HepG2 (cell line): ENCODE results near the gene SAMD14. TPM values are rescaled to one million over a fixed set of nuclear protein-coding genes. Genes with fewer than 3 reads are reported as not detected.

Source experiments
- ARNT ChIP-seq: fragments of 450-650 bp; IDR thresholded peaks from 2 replicates; pipeline ENCODE4 v1.6.1; 2017
- ARNTL ChIP-seq: sonication (generic); formaldehyde crosslinking; IDR thresholded peaks from 2 replicates; pipeline ENCODE4 v1.4.0; 2020; ENCODE audit warnings: mild to moderate bottlenecking, missing genetic modification reagents
- ATRX ChIP-seq: sonication (generic); formaldehyde crosslinking; IDR thresholded peaks from 2 replicates; pipeline ENCODE4 v1.4.0; 2020; ENCODE audit warnings: missing genetic modification reagents, borderline replicate concordance
- FOXO4 ChIP-seq: sonication (generic); formaldehyde crosslinking; conservative IDR thresholded peaks from 2 replicates; pipeline ENCODE4 v1.8.1; 2023; ENCODE audit warnings: missing genetic modification reagents
- GATA4 ChIP-seq: sonication (generic); IDR thresholded peaks from 2 replicates; pipeline ENCODE4 v1.6.1; 2016; ENCODE audit warnings: antibody characterized with exemption, low read depth, borderline replicate concordance
- HOXA7 ChIP-seq: sonication (generic); formaldehyde crosslinking; IDR thresholded peaks from 2 replicates; pipeline ENCODE4 v1.8.1; 2022; ENCODE audit warnings: mild to moderate bottlenecking, missing genetic modification reagents, moderate library complexity
- MEF2D ChIP-seq: sonication (generic); formaldehyde crosslinking; IDR thresholded peaks from 2 replicates; pipeline ENCODE4 v1.5.1; 2020; ENCODE audit warnings: mild to moderate bottlenecking, missing genetic modification reagents
- MEIS1 ChIP-seq: sonication (generic); formaldehyde crosslinking; IDR thresholded peaks from 2 replicates; pipeline ENCODE4 v1.9.0; 2021; ENCODE audit warnings: mild to moderate bottlenecking, missing genetic modification reagents, moderate library complexity, borderline replicate concordance
- MYPOP ChIP-seq: sonication (generic); formaldehyde crosslinking; IDR thresholded peaks from 2 replicates; pipeline ENCODE4 v1.8.1; 2023; ENCODE audit warnings: mild to moderate bottlenecking, moderate library complexity, missing genetic modification reagents
- NR2F2 ChIP-seq: IDR thresholded peaks from 2 replicates; pipeline ENCODE4 v1.6.1; 2012; ENCODE audit warnings: low read depth, inconsistent platforms, borderline replicate concordance
- RAD21 ChIP-seq: fragments of 450-650 bp; formaldehyde crosslinking; IDR thresholded peaks from 2 replicates; pipeline ENCODE4 v1.5.0; 2020; ENCODE audit warnings: mild to moderate bottlenecking
- ZBTB39 ChIP-seq: sonication (generic); formaldehyde crosslinking; IDR thresholded peaks from 2 replicates; pipeline ENCODE4 v1.5.0; 2020; ENCODE audit warnings: missing genetic modification reagents
- ZNF317 ChIP-seq: sonication (generic); formaldehyde crosslinking; IDR thresholded peaks from 2 replicates; pipeline ENCODE4 v1.5.0; 2020; ENCODE audit warnings: mild to moderate bottlenecking, missing genetic modification reagents
- ZNF546 ChIP-seq: sonication (generic); formaldehyde crosslinking; conservative IDR thresholded peaks from 2 replicates; pipeline ENCODE4 v1.8.1; 2023; ENCODE audit warnings: mild to moderate bottlenecking, missing genetic modification reagents
- ZNF564 ChIP-seq: sonication (generic); formaldehyde crosslinking; IDR thresholded peaks from 2 replicates; pipeline ENCODE4 v1.8.1; 2023; ENCODE audit warnings: mild to moderate bottlenecking, missing genetic modification reagents
- ZSCAN21 ChIP-seq: sonication (generic); formaldehyde crosslinking; IDR thresholded peaks from 2 replicates; pipeline ENCODE4 v1.8.0; 2022; ENCODE audit warnings: mild to moderate bottlenecking, missing genetic modification reagents, moderate library complexity, borderline replicate concordance
- ZSCAN29 ChIP-seq: sonication (generic); formaldehyde crosslinking; conservative IDR thresholded peaks from 2 replicates; pipeline ENCODE4 v1.4.0; 2020; ENCODE audit warnings: mild to moderate bottlenecking, missing genetic modification reagents
- polyA plus RNA-seq, 8 experiments: library from polyadenylated mRNA; depleted of rRNA in 3 of 8; stranded (reverse) in 7 of 8; unstranded in 1 of 8; fragments of >200 nt; fragmentation: Illumina TruSeq in 4 of 8; extraction: Trizol in 4 of 8; gene quantifications; 2 replicates each; pipeline versions ENCODE4 v1.2.1 to v1.2.3, GENCODE V29; 2011 to 2016; ENCODE audit warnings: low read depth in 4 of 8, missing spikeins in 1 of 8, mixed read lengths in 1 of 8; ENCODE audit not compliant: insufficient read depth in 1 of 8
- total RNA-seq, 5 experiments: library from RNA; depleted of rRNA; stranded (reverse); fragments of >200 nt; fragmentation: Illumina TruSeq; extraction: Trizol; gene quantifications; 2 replicates each; pipeline ENCODE4 v1.2.3, GENCODE V29; 2016; ENCODE audit warnings: low read depth in 1 of 5
- TF ChIP-seq, protein P1 (sequence below): sonication (generic); formaldehyde crosslinking; IDR thresholded peaks from 2 replicates; pipeline ENCODE4 v1.9.0; 2021; ENCODE audit warnings: missing genetic modification reagents, borderline replicate concordance
- TF ChIP-seq, protein P2 (sequence below): sonication (generic); formaldehyde crosslinking; IDR thresholded peaks from 2 replicates; pipeline ENCODE4 v1.4.0; 2020; ENCODE audit warnings: mild to moderate bottlenecking, low read depth, missing genetic modification reagents
- TF ChIP-seq, protein P3 (sequence below): sonication (generic); formaldehyde crosslinking; IDR thresholded peaks from 2 replicates; pipeline ENCODE4 v1.5.0; 2020; ENCODE audit warnings: missing genetic modification reagents

Gene SAMD14
- total and polyA plus RNA-seq, 2 of the 13 experiments (the other 11 are each of a cell fraction or from before 2014, with no cell fraction given) = 0.07 to 0.22 TPM

- TF ChIP-seq ZNF317 (CRISPR knock-in tag) (0 out of 2 replicates have a peak, but pooled peaks have one; percentile 7), ZBTB39 (CRISPR knock-in tag) (peak; percentile 73; the same call in 1 of the 2 replicates), ZNF546 (CRISPR knock-in tag) (no peak), RAD21 (peak; percentile 97), MYPOP (peak; percentile 96; the same call in 1 of the 2 replicates), ZNF564 (CRISPR knock-in tag) (no peak), ZSCAN29 (CRISPR knock-in tag) (0 out of 2 replicates have a peak, but pooled peaks have one; percentile 64), FOXO4 (0 out of 2 replicates have a peak, but pooled peaks have one; percentile 78), ARNTL (CRISPR knock-in tag) (peak; percentile 58; the same call in 1 of the 2 replicates), ZSCAN21 (no peak), ARNT (no peak), HOXA7 (CRISPR knock-in tag) (no peak), ATRX (no peak), MEF2D (CRISPR knock-in tag) (no peak), GATA4 (no peak), MEIS1 (peak; percentile 51; the same call in 1 of the 2 replicates), NR2F2 (no peak)
- TF ChIP-seq, protein P1, sequence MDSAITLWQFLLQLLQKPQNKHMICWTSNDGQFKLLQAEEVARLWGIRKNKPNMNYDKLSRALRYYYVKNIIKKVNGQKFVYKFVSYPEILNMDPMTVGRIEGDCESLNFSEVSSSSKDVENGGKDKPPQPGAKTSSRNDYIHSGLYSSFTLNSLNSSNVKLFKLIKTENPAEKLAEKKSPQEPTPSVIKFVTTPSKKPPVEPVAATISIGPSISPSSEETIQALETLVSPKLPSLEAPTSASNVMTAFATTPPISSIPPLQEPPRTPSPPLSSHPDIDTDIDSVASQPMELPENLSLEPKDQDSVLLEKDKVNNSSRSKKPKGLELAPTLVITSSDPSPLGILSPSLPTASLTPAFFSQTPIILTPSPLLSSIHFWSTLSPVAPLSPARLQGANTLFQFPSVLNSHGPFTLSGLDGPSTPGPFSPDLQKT = no peak
- TF ChIP-seq, protein P2, sequence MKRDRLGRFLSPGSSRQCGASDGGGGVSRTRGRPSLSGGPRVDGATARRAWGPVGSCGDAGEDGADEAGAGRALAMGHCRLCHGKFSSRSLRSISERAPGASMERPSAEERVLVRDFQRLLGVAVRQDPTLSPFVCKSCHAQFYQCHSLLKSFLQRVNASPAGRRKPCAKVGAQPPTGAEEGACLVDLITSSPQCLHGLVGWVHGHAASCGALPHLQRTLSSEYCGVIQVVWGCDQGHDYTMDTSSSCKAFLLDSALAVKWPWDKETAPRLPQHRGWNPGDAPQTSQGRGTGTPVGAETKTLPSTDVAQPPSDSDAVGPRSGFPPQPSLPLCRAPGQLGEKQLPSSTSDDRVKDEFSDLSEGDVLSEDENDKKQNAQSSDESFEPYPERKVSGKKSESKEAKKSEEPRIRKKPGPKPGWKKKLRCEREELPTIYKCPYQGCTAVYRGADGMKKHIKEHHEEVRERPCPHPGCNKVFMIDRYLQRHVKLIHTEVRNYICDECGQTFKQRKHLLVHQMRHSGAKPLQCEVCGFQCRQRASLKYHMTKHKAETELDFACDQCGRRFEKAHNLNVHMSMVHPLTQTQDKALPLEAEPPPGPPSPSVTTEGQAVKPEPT (CRISPR knock-in tag) = peak; percentile 48; the same call in 1 of the 2 replicates
- TF ChIP-seq, protein P3, sequence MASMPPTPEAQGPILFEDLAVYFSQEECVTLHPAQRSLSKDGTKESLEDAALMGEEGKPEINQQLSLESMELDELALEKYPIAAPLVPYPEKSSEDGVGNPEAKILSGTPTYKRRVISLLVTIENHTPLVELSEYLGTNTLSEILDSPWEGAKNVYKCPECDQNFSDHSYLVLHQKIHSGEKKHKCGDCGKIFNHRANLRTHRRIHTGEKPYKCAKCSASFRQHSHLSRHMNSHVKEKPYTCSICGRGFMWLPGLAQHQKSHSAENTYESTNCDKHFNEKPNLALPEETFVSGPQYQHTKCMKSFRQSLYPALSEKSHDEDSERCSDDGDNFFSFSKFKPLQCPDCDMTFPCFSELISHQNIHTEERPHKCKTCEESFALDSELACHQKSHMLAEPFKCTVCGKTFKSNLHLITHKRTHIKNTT (CRISPR knock-in tag) = no peak
These were observed 31.3 kb upstream of the SAMD14 start (continued) for GRCh38 chr17:50161023-50161910.
